ENCODE results near the gene TRAF7.
A peak's percentile ranks its signal among the peaks of the same experiment; 100 is the strongest.

DNA sequence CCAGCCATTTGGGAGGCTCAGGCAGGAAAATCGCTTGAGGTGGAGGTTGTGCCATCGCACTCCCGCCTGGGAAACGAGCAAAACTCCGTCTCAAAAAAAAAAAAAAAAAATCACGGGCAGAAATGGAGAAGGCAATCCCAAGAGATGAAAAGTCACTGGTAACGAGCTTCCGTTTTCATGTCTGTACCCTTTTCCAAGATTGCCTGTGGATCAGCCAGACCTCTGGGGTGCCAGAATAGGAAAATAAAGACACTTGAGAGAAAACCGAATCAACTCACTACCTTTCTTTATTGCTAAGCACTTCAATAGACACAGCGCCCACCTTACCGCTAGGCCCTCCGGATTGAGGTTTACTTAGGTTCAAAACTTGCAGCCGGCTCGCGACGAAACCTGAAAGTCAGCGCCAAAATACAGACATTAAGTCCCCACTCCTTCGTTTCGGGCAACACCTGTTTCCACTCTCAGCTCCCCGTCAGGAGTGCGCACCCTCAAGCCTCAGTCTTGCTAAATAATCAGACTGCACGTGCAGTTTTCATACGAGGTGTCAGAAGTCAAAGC lies 970 bp upstream of the TRAF7 start:
- TF ChIP-seq POLR2A (IDR thresholded peaks at IDR 0.05; ENCODE audit: control extremely low read depth in 1 of 2, low read depth in 2 of 2, low read length in 2 of 2) = no peak
- no peak for TF ChIP-seq EZH2 (IDR thresholded peaks at IDR 0.05; ENCODE audit: low read depth, low read length, severe bottlenecking)
- no peak for TF ChIP-seq GTF2F1 (IDR thresholded peaks at IDR 0.05; ENCODE audit: borderline replicate concordance, low read depth, low read length)
- TF ChIP-seq, protein P1, sequence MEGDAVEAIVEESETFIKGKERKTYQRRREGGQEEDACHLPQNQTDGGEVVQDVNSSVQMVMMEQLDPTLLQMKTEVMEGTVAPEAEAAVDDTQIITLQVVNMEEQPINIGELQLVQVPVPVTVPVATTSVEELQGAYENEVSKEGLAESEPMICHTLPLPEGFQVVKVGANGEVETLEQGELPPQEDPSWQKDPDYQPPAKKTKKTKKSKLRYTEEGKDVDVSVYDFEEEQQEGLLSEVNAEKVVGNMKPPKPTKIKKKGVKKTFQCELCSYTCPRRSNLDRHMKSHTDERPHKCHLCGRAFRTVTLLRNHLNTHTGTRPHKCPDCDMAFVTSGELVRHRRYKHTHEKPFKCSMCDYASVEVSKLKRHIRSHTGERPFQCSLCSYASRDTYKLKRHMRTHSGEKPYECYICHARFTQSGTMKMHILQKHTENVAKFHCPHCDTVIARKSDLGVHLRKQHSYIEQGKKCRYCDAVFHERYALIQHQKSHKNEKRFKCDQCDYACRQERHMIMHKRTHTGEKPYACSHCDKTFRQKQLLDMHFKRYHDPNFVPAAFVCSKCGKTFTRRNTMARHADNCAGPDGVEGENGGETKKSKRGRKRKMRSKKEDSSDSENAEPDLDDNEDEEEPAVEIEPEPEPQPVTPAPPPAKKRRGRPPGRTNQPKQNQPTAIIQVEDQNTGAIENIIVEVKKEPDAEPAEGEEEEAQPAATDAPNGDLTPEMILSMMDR (IDR thresholded peaks at IDR 0.05; ENCODE audit: control extremely low read depth in 1 of 3, insufficient read depth in 1 of 3, low read depth in 1 of 3, low read length in 3 of 3) = no peak
- peak; percentile 11; the same call in 1 of the 2 replicates for TF ChIP-seq POLR2AphosphoS5 (IDR thresholded peaks at IDR 0.05; ENCODE audit: low read depth, low read length)
- no peak for TF ChIP-seq NANOG (IDR thresholded peaks at IDR 0.05; ENCODE audit: insufficient read depth, low read depth, low read length, poor library complexity, severe bottlenecking)
- no peak for TF ChIP-seq PHF8 (conservative IDR thresholded peaks at IDR 0.05; ENCODE audit: low read depth, low read length)
- no peak for TF ChIP-seq ZNF274 (IDR thresholded peaks at IDR 0.05; ENCODE audit: borderline replicate concordance, extremely low read depth, low read length)
- TF ChIP-seq RAD21 (IDR thresholded peaks at IDR 0.05 in 1 of 2, conservative IDR thresholded peaks at IDR 0.05 in 1 of 2; ENCODE audit: low read depth in 2 of 2, low read length in 2 of 2) = no peak
- no peak for TF ChIP-seq FOSL1 (IDR thresholded peaks at IDR 0.05; ENCODE audit: insufficient read depth, low read depth, low read length)
- TF ChIP-seq SIRT6 (IDR thresholded peaks at IDR 0.05; ENCODE audit: low read length) = no peak
- TF ChIP-seq TAF1 (IDR thresholded peaks at IDR 0.05; ENCODE audit: low read depth, low read length) = no peak
- no peak for TF ChIP-seq CBX8 (IDR thresholded peaks at IDR 0.05; ENCODE audit: borderline replicate concordance, low read depth, low read length)
